Measurements from ENCODE around the gene DYNC1LI1.

- no peak for TF ChIP-seq CTCF (IDR thresholded peaks at IDR 0.05; ENCODE audit: poor library complexity)
- TF ChIP-seq EZH2phosphoT487 (IDR thresholded peaks at IDR 0.05; ENCODE audit: low read depth, severe bottlenecking, unreplicated experiment): no peak
These were observed 7.2 kb upstream of the DYNC1LI1 start for GRCh38 chr3:32577581-32578556.

Measured in hepatocyte (in vitro differentiated cells).